ENCODE results near the gene ZBTB43. TPM values are rescaled to one million over a fixed set of nuclear protein-coding genes. Genes with fewer than 3 reads are reported as not detected.

ZBTB43 gene
- total RNA-seq, 2 experiments from 2014 or later = 14.3 to 21.1 TPM

DNA sequence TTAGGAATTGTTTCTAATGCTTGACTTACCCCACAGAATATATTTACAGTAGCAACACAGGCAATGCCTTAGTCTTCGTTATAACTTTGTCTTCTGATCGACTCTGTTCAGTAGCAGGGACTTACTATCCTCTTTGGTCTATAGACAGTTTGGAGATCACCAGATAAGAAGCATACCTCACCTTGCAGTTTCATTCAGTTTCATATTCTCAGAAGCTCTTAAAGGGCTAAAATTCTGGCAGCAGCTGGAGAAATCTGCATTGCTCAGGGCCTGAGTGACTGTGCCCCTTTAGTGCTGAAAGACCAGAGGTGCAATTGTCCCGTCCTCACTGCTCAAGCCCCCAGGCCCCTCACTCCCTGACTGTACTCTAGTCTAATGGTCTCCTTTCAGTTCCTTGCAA, 26.0 kb downstream of the ZBTB43 start:
- Mint-ChIP-seq H3K4me3 (no peak overlapping the region), H3K36me3 (ENCODE audit: low read depth) (peaks cover 35% of the 10 kb centered on the region), H3K4me1 (ENCODE audit: low read depth) (peaks cover 15% of the 10 kb centered on the region), H3K9me3 (no peaks in the 10 kb centered on the region), H3K27me3 (no peaks in the 10 kb centered on the region), H3K27ac (no peak overlapping the region)
- POLR2A ChIA-PET = interaction anchor here (1.6 kb wide), 1 partner anchor 21 kb away, joined by 3 read pairs; no protein-coding TSS in a partner anchor
- intact Hi-C loops (cut with micrococcal nuclease) = no loop called here
- DNase-seq = no peak
- TF ChIP-seq, protein P1, sequence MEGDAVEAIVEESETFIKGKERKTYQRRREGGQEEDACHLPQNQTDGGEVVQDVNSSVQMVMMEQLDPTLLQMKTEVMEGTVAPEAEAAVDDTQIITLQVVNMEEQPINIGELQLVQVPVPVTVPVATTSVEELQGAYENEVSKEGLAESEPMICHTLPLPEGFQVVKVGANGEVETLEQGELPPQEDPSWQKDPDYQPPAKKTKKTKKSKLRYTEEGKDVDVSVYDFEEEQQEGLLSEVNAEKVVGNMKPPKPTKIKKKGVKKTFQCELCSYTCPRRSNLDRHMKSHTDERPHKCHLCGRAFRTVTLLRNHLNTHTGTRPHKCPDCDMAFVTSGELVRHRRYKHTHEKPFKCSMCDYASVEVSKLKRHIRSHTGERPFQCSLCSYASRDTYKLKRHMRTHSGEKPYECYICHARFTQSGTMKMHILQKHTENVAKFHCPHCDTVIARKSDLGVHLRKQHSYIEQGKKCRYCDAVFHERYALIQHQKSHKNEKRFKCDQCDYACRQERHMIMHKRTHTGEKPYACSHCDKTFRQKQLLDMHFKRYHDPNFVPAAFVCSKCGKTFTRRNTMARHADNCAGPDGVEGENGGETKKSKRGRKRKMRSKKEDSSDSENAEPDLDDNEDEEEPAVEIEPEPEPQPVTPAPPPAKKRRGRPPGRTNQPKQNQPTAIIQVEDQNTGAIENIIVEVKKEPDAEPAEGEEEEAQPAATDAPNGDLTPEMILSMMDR (IDR thresholded peaks at IDR 0.05) = no peak
- ATAC-seq = peak; percentile 10
- CTCF ChIA-PET = interaction anchor here (1.2 to 1.3 kb wide), 2 partner anchors 29 to 124 kb away, joined by 3 to 4 read pairs; no protein-coding TSS in a partner anchor

DNA sequence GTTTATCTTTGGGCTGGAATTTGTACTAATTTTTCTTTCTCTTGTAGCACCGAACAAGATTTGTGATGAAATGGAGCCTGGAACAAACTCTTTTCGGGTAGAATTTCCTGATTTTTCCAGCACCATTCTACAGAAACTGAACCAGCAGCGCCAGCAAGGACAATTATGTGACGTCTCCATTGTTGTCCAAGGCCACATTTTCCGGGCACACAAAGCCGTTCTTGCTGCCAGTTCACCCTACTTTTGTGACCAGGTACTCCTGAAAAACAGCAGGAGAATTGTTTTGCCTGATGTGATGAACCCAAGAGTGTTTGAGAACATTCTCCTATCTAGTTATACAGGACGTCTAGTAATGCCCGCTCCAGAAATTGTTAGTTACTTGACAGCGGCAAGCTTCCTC, 27.6 kb downstream of the ZBTB43 start:
- no peak overlapping the region for H3K27ac Mint-ChIP-seq
- DNase-seq = no peak
- H3K9me3 Mint-ChIP-seq = no peaks in the 10 kb centered on the region
- TF ChIP-seq, protein P1 (IDR thresholded peaks at IDR 0.05) = no peak
- ChIA-PET POLR2A (interaction anchor here (1.0 kb wide), 1 partner anchor 17 kb away, joined by 3 read pairs; no protein-coding TSS in a partner anchor), CTCF (no interaction called here)
- H3K36me3 Mint-ChIP-seq (ENCODE audit: low read depth) = peaks cover 32% of the 10 kb centered on the region
- no peaks in the 10 kb centered on the region for H3K27me3 Mint-ChIP-seq
- no peak overlapping the region for H3K4me3 Mint-ChIP-seq
- intact Hi-C loops (cut with micrococcal nuclease) = no loop called here
- no peak for ATAC-seq
- peaks cover 18% of the 10 kb centered on the region for H3K4me1 Mint-ChIP-seq (ENCODE audit: low read depth)

DNA sequence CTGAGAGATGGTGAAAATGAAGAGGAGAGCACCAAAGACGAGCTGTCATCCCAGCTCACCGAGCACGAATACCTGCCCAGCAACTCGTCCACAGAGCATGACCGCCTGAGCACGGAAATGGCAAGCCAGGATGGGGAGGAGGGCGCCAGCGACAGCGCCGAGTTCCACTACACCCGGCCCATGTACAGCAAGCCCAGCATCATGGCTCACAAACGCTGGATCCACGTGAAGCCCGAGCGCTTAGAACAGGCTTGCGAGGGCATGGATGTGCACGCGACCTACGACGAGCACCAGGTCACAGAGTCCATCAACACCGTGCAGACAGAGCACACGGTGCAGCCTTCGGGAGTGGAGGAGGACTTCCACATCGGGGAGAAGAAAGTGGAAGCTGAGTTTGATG, 28.2 kb downstream of the ZBTB43 start:
- DNase-seq (no peak), ATAC-seq (no peak)
- POLR2A ChIA-PET = interaction anchor here (1.0 kb wide), 1 partner anchor 18 kb away, joined by 3 read pairs; no protein-coding TSS in a partner anchor
- Mint-ChIP-seq H3K4me1 (ENCODE audit: low read depth) (peaks cover 24% of the 10 kb centered on the region), H3K36me3 (ENCODE audit: low read depth) (peaks cover 34% of the 10 kb centered on the region), H3K27me3 (no peaks in the 10 kb centered on the region), H3K4me3 (no peak overlapping the region), H3K9me3 (no peaks in the 10 kb centered on the region), H3K27ac (no peak overlapping the region)
- CTCF ChIA-PET = no interaction called here
- intact Hi-C loops (cut with micrococcal nuclease) = no loop called here
- TF ChIP-seq, protein P1 (IDR thresholded peaks at IDR 0.05) = no peak

DNA sequence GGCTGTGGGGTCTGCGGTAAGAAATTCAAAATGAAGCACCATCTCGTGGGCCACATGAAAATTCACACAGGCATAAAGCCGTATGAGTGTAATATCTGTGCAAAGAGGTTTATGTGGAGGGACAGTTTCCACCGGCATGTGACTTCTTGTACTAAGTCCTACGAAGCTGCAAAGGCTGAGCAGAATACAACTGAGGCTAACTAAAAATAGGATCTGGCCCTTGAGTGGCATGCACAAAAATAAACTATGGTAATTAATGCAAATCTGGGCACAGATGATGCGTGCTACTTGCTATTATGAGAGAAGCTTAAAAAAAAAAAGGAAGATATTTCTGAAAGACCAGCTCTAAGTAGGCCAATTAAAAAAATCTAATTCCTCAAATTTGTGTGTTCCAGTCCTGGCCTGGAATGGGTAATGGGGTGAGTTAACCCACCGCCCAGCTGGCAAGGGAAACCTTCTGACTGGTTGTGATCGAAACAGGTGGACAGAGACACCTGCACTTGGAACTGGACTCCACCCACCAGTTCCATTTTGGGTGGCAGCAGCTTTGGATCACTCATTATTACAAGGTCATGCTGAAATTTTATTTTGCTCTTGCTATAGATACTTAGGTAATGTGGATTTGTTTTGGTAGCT, 29.0 kb downstream of the ZBTB43 start:
- Mint-ChIP-seq H3K27ac (no peak overlapping the region), H3K36me3 (ENCODE audit: low read depth) (peaks cover 32% of the 10 kb centered on the region), H3K4me3 (no peak overlapping the region), H3K4me1 (ENCODE audit: low read depth) (peaks cover 31% of the 10 kb centered on the region), H3K9me3 (no peaks in the 10 kb centered on the region), H3K27me3 (no peaks in the 10 kb centered on the region)
- ChIA-PET CTCF (interaction anchor here (1.3 kb wide), 1 partner anchor 127 kb away, joined by 3 read pairs; no protein-coding TSS in a partner anchor), POLR2A (interaction anchor here (0.7 kb wide), 1 partner anchor 166 kb away, joined by 3 read pairs; no protein-coding TSS in a partner anchor)
- intact Hi-C loops (cut with micrococcal nuclease) = no loop called here
- no peak for DNase-seq
- TF ChIP-seq, protein P1 (IDR thresholded peaks at IDR 0.05) = no peak
- no peak for ATAC-seq

DNA sequence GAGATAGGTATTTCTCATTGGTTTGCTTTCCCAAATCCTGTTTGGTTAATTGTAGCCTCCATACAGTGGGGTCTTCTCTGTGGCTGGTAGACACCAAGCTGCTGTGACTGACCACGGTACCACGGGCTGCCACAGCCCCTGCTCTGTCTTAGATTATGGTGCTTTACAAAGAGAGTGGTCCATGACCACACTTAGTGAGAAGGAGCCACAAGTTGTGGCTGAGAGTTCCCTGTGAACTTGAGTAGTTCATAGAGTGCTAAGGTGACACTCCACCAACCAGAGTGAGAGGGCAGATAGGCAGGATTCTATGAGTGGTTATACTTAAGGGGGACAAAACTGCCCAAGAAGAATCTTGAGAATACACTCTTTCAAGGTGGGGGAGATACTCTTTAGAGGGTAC, 29.8 kb downstream of the ZBTB43 start:
- POLR2A ChIA-PET = interaction anchor here (0.7 to 1.8 kb wide), 2 partner anchors 14 to 15 kb away, joined by 3 to 5 read pairs; no protein-coding TSS in a partner anchor
- CTCF ChIA-PET = interaction anchor here (0.8 to 1.3 kb wide), 3 partner anchors 14 to 128 kb away, joined by 3 to 4 read pairs (median 4); no protein-coding TSS in a partner anchor
- no peaks in the 10 kb centered on the region for H3K27me3 Mint-ChIP-seq
- no peak overlapping the region for H3K4me3 Mint-ChIP-seq
- intact Hi-C loops (cut with micrococcal nuclease) = no loop called here
- H3K9me3 Mint-ChIP-seq = no peaks in the 10 kb centered on the region
- no peak for DNase-seq
- TF ChIP-seq, protein P1 (IDR thresholded peaks at IDR 0.05) = no peak
- peaks cover 37% of the 10 kb centered on the region for H3K4me1 Mint-ChIP-seq (ENCODE audit: low read depth)
- peaks cover 33% of the 10 kb centered on the region for H3K36me3 Mint-ChIP-seq (ENCODE audit: low read depth)
- no peak for ATAC-seq
- H3K27ac Mint-ChIP-seq = no peak overlapping the region

Measured in activated CD8-positive, alpha-beta T cell treated with anti-CD3 and anti-CD28 coated beads for 36 hours (primary cell).